C4-2B (cell line): ENCODE data around the gene DUOXA2.

Source experiments
- CTCF ChIP-seq: fragments of 450-650 bp; conservative IDR thresholded peaks from 2 replicates; pipeline ENCODE4 v1.5.1; 2017; ENCODE audit warnings: mild to moderate bottlenecking
- ZFX ChIP-seq: fragments of 450-650 bp; IDR thresholded peaks from 2 replicates; pipeline ENCODE4 v1.6.1; 2017

- no peak for TF ChIP-seq CTCF
- TF ChIP-seq ZFX, result no peak
Observed at GRCh38 chr15:45132844-45133560, 18.9 kb downstream of the DUOXA2 start.
